H1 (cell line): ENCODE results near the gene ZNF304. TPM values are rescaled to one million over a fixed set of nuclear protein-coding genes. Genes with fewer than 3 reads are reported as not detected.
A peak's percentile ranks its signal among the peaks of the same experiment; 100 is the strongest.

Experiments
- CTCF ChIA-PET: fragments of 300-600 bp; sonication (Branson Sonifier 250); formaldehyde crosslinking; loops from one replicate; lab custom pipeline; 2021; ENCODE audit not compliant: partially characterized antibody; lab: Charles Lee
- POLR2A ChIA-PET: fragments of 300-600 bp; sonication (Branson Sonifier 250); formaldehyde crosslinking; loops from one replicate; lab custom pipeline; 2021; ENCODE audit warnings: inconsistent platforms; ENCODE audit not compliant: partially characterized antibody; lab: Charles Lee
- DNase-seq, 2 experiments: peaks; one replicate each; pipeline versions ENCODE4 v3.0.0 to v3.0.0-alpha.2; 2010 to 2022; ENCODE audit warnings: low spot score in 2 of 2, low read depth in 1 of 2, mixed read lengths in 1 of 2
- FAIRE-seq: peaks from 2 replicates; lab custom pipeline; 2011; peaks lifted over from hg19 to GRCh38; lab: Jason Lieb, UNC
- H2AFZ ChIP-seq: 2 replicates; pipeline ENCODE4 v1.8.1; 2012; ENCODE audit warnings: low read length, inconsistent platforms
- H2AK5ac ChIP-seq: 2 replicates; pipeline ENCODE4 v1.6.1; 2013; ENCODE audit warnings: low read depth, low read length
- H2BK120ac ChIP-seq: replicated peaks from 2 replicates; pipeline ENCODE3; 2013; ENCODE audit warnings: low read depth, low read length, inconsistent platforms
- H2BK12ac ChIP-seq: 2 replicates; pipeline ENCODE4 v1.6.1; 2013; ENCODE audit warnings: low read depth, low read length
- H2BK15ac ChIP-seq: 2 replicates; pipeline ENCODE4 v1.6.1; 2013; ENCODE audit warnings: low read length
- H2BK20ac ChIP-seq: 2 replicates; pipeline ENCODE4 v1.6.1; 2013; ENCODE audit warnings: low read length
- H2BK5ac ChIP-seq: 2 replicates; pipeline ENCODE4 v1.6.1; 2013; ENCODE audit warnings: low read depth, low read length
- H3K14ac ChIP-seq: 2 replicates; pipeline ENCODE4 v1.6.1; 2013; ENCODE audit warnings: inconsistent platforms; ENCODE audit not compliant: insufficient read length
- H3K18ac ChIP-seq: 2 replicates; pipeline ENCODE4 v1.6.1; 2013; ENCODE audit warnings: low read length; ENCODE audit errors: extremely low read depth
- H3K23ac ChIP-seq: 2 replicates; pipeline ENCODE4 v1.6.1; 2013; ENCODE audit warnings: inconsistent platforms; ENCODE audit not compliant: insufficient read length
- H3K23me2 ChIP-seq: 2 replicates; pipeline ENCODE4 v1.6.1; 2013; ENCODE audit warnings: low read depth, low read length
- H3K27ac ChIP-seq: 2 replicates; pipeline ENCODE4 v1.6.1; 2011; ENCODE audit warnings: low read depth, low read length, inconsistent platforms
- H3K27me3 ChIP-seq, 4 experiments: replicated peaks in 1 of 4; 1 replicate in 1 of 4; 2 replicates in 3 of 4; pipeline versions ENCODE4 v1.6.1 to v1.8.1; 2011 to 2013; ENCODE audit warnings: low read length in 3 of 4, mild to moderate bottlenecking in 3 of 4, inconsistent platforms in 2 of 4, mixed read lengths in 2 of 4, moderate library complexity in 1 of 4; ENCODE audit not compliant: control insufficient read depth in 3 of 4, insufficient read depth in 3 of 4; ENCODE audit errors: extremely low read depth in 1 of 4
- H3K36me3 ChIP-seq, 4 experiments: 2 replicates each; pipeline versions ENCODE4 v1.6.1 to v1.8.1; 2011 to 2013; ENCODE audit warnings: mild to moderate bottlenecking in 4 of 4, low read length in 3 of 4, moderate library complexity in 2 of 4, control low read depth in 1 of 4, inconsistent platforms in 1 of 4; ENCODE audit not compliant: insufficient read depth in 4 of 4, control insufficient read depth in 2 of 4
- H3K4ac ChIP-seq: replicated peaks from 2 replicates; pipeline ENCODE3; 2013; ENCODE audit warnings: low read length, low read depth, mixed read lengths, inconsistent platforms; ENCODE audit not compliant: insufficient read length
- H3K4me1 ChIP-seq, 4 experiments: replicated peaks in 1 of 4; 1 replicate in 1 of 4; 2 replicates in 3 of 4; pipeline versions ENCODE4 v1.6.1 to v1.8.1; 2011 to 2013; ENCODE audit warnings: low read length in 3 of 4, inconsistent platforms in 2 of 4, mixed read lengths in 1 of 4; ENCODE audit not compliant: insufficient read depth in 4 of 4, control insufficient read depth in 3 of 4
- H3K4me2 ChIP-seq, 2 experiments: 2 replicates each; pipeline versions ENCODE4 v1.6.1 to v1.8.1; 2011 to 2013; ENCODE audit warnings: low read depth in 2 of 2, low read length in 2 of 2, control low read depth in 1 of 2, inconsistent platforms in 1 of 2, mild to moderate bottlenecking in 1 of 2; ENCODE audit not compliant: insufficient read depth in 1 of 2
- H3K4me3 ChIP-seq, 4 experiments: fragments of 200-600, 300-600 bp in 1 of 4; sonication (generic), shearing (Covaris generic), sonication (Bioruptor Twin) in 1 of 4; 2 replicates each; pipeline versions ENCODE4 v1.5.1 to v1.8.1; 2011 to 2016; ENCODE audit warnings: low read length in 4 of 4, low read depth in 3 of 4, control low read depth in 2 of 4, inconsistent platforms in 2 of 4, mild to moderate bottlenecking in 2 of 4, mixed read lengths in 1 of 4, moderate library complexity in 1 of 4; ENCODE audit not compliant: insufficient read depth in 2 of 4; ENCODE audit errors: extremely low read depth in 1 of 4
- H3K56ac ChIP-seq: replicated peaks from 2 replicates; pipeline ENCODE3; 2013; ENCODE audit warnings: low read depth, mild to moderate bottlenecking, mixed read lengths, low read length, inconsistent platforms; ENCODE audit not compliant: insufficient read length
- H3K79me1 ChIP-seq: 2 replicates; pipeline ENCODE4 v1.6.1; 2013; ENCODE audit warnings: low read depth, low read length, control low read depth
- H3K79me2 ChIP-seq, 2 experiments: 2 replicates each; pipeline versions ENCODE4 v1.6.1 to v1.8.1; 2012 to 2013; ENCODE audit warnings: low read length in 2 of 2, mild to moderate bottlenecking in 2 of 2, inconsistent platforms in 1 of 2; ENCODE audit not compliant: insufficient read depth in 2 of 2, control insufficient read depth in 1 of 2
- H3K9ac ChIP-seq, 4 experiments: replicated peaks in 1 of 4; 1 replicate in 1 of 4; 2 replicates in 3 of 4; pipeline versions ENCODE4 v1.6.1 to v1.8.1; 2011 to 2013; ENCODE audit warnings: low read depth in 3 of 4, low read length in 3 of 4, control low read depth in 2 of 4, mild to moderate bottlenecking in 2 of 4, moderate library complexity in 2 of 4, inconsistent platforms in 1 of 4; ENCODE audit errors: extremely low read depth in 1 of 4
- H3K9me3 ChIP-seq, 2 experiments: 2 replicates each; pipeline versions ENCODE4 v1.6.1 to v1.8.1; 2012 to 2013; ENCODE audit warnings: mild to moderate bottlenecking in 2 of 2, moderate library complexity in 2 of 2, control low read depth in 1 of 2, inconsistent platforms in 1 of 2, low read depth in 1 of 2, low read length in 1 of 2, mixed read lengths in 1 of 2; ENCODE audit not compliant: insufficient read depth in 2 of 2
- H4K20me1 ChIP-seq, 2 experiments: replicated peaks in 1 of 2; 2 replicates each; pipeline versions ENCODE3 to v1.8.1; 2011 to 2013; ENCODE audit warnings: inconsistent platforms in 2 of 2, low read length in 2 of 2, mild to moderate bottlenecking in 1 of 2; ENCODE audit not compliant: insufficient read depth in 2 of 2, control insufficient read depth in 1 of 2
- H4K5ac ChIP-seq: 2 replicates; pipeline ENCODE4 v1.6.1; 2013; ENCODE audit warnings: low read length, low read depth, mixed read lengths, inconsistent platforms; ENCODE audit not compliant: insufficient read length
- H4K8ac ChIP-seq: 2 replicates; pipeline ENCODE4 v1.8.0; 2013; ENCODE audit warnings: mild to moderate bottlenecking, moderate library complexity, low read length, inconsistent platforms; ENCODE audit not compliant: insufficient read depth; ENCODE audit errors: extremely low read depth
- H4K91ac ChIP-seq: replicated peaks from 2 replicates; pipeline ENCODE3; 2013; ENCODE audit warnings: low read length, mixed read lengths, inconsistent platforms; ENCODE audit not compliant: insufficient read length
- CREB1 ChIP-seq: IDR thresholded peaks from 2 replicates; pipeline ENCODE4 v1.6.1; 2012; ENCODE audit warnings: inconsistent platforms
- HDAC2 ChIP-seq, 2 experiments: fragments of 300-600 bp in 1 of 2; sonication (generic) in 1 of 2; IDR thresholded peaks; 2 replicates each; pipeline ENCODE4 v1.6.1; 2011 to 2012; ENCODE audit warnings: low read depth in 2 of 2, low read length in 2 of 2, mild to moderate bottlenecking in 2 of 2, moderate library complexity in 2 of 2, borderline replicate concordance in 1 of 2, inconsistent platforms in 1 of 2
- NANOG ChIP-seq: IDR thresholded peaks from 2 replicates; pipeline ENCODE4 v1.6.1; 2011; ENCODE audit warnings: low read length, low read depth, mild to moderate bottlenecking, inconsistent platforms; ENCODE audit not compliant: insufficient read depth, poor library complexity, severe bottlenecking
- TAF1 ChIP-seq: IDR thresholded peaks from 2 replicates; pipeline ENCODE4 v1.6.1; 2011; ENCODE audit warnings: mild to moderate bottlenecking, low read depth, low read length
- ZNF274 ChIP-seq: IDR thresholded peaks from 2 replicates; pipeline ENCODE4 v1.7.0; 2012; ENCODE audit warnings: low read length, borderline replicate concordance; ENCODE audit errors: extremely low read depth
- WGBS, 2 experiments: shearing (Covaris generic) in 1 of 2; methylation state at CpG; one replicate each; pipeline versions ENCODE4 v1.1.6 to v1.1.7; 2013 to 2015; ENCODE audit warnings: low lambda C conversion rate in 2 of 2, mixed read lengths in 2 of 2, inconsistent platforms in 1 of 2, low coverage in 1 of 2, missing lambda C conversion rate in 1 of 2; ENCODE audit not compliant: insufficient replicate concordance in 2 of 2, insufficient coverage in 1 of 2, insufficient read length in 1 of 2; ENCODE audit errors: extremely low coverage in 1 of 2, missing lambda C conversion rate in 1 of 2; 5-methylcytosine and 5-hydroxymethylcytosine counted together
- polyA plus RNA-seq, 7 experiments: library from polyadenylated mRNA; depleted of rRNA in 3 of 7; stranded (reverse) in 5 of 7; unstranded in 2 of 7; fragments of >200 nt in 5 of 7; fragments of 200-250 nt in 2 of 7; gene quantifications; 1 replicate in 5 of 7; 2 replicates in 1 of 7; 4 replicates in 1 of 7; pipeline versions ENCODE4 v1.2.1 to v1.2.3, GENCODE V29; 2011 to 2013; ENCODE audit warnings: missing spikeins in 2 of 7, mixed read lengths in 2 of 7
- total RNA-seq: library from RNA; stranded (reverse); fragmentation: NEBNext Ultra II Directional; extraction: Animal tissue kit (Norgen Biotek cat#: 25700); gene quantifications from 2 replicates; pipeline ENCODE4 v1.2.1, GENCODE V29; 2021

ZNF304 gene
- total and polyA plus RNA-seq, 2 of the 8 experiments (the other 6 are each of a cell fraction or from before 2014, with no cell fraction given) = 4.3 to 10.5 TPM

GRCh38 chr19:57377498-57378146 lies 26.6 kb downstream of the ZNF304 start:
- TF ChIP-seq ZNF274 (peak; percentile 49; the same call in 1 of the 2 replicates), TAF1 (no peak), NANOG (no peak), CREB1 (no peak), HDAC2 (IDR thresholded peaks at IDR 0.05; ENCODE audit: borderline replicate concordance in 1 of 2, low read depth in 2 of 2, low read length in 2 of 2) (no peak)
- 84% methylated on average over 3 of the region's 3 CpGs; no CpG with 5 or more reads in 1 of the 2 experiments for WGBS, 2 experiments

More at GRCh38 chr19:57377498-57378146, 26.6 kb downstream of the ZNF304 start:
- Histone ChIP-seq H3K27me3 (no peaks in the 10 kb centered on the region), H3K79me2 (no peaks in the 10 kb centered on the region), H2BK15ac (no peak overlapping the region), H3K23ac (no peak overlapping the region), H3K27ac (no peak overlapping the region), H3K4me2 (no peak overlapping the region), H3K23me2 (no peaks in the 10 kb centered on the region), H4K5ac (no peak overlapping the region), H2BK20ac (no peak overlapping the region), H3K9me3 (peaks cover 27 to 37% of the 10 kb centered on the region in 2 experiments), H3K56ac (no peak overlapping the region), H2BK120ac (no peak overlapping the region), H3K4me1 (no peaks in the 10 kb centered on the region), H3K4ac (no peak overlapping the region), H3K36me3 (peaks cover 0 to 32% (median 0%) of the 10 kb centered on the region in 4 experiments; a peak in 3 of 8 replicates), H4K91ac (no peak overlapping the region), H3K79me1 (no peaks in the 10 kb centered on the region), H3K14ac (no peak overlapping the region), H3K9ac (no peak overlapping the region), H3K18ac (no peak overlapping the region), H2BK12ac (no peak overlapping the region), H4K20me1 (no peaks in the 10 kb centered on the region), H3K4me3 (no peak overlapping the region), H2AK5ac (no peak overlapping the region), H2AFZ (no peak overlapping the region), H4K8ac (no peak overlapping the region), H2BK5ac (no peak overlapping the region)
- ChIA-PET POLR2A (no interaction called here), CTCF (no interaction called here)
- DNase-seq (no peak), FAIRE-seq (no peak)
